ENCODE data around the gene GINS2.

- TF ChIP-seq CTCF (conservative IDR thresholded peaks at IDR 0.05; ENCODE audit: low read depth in 2 of 2) (no peak), EZH2 (IDR thresholded peaks at IDR 0.05; ENCODE audit: low read depth, unreplicated experiment) (no peak)
These were observed 33.3 kb downstream of the GINS2 start for GRCh38 chr16:85655216-85656129.
